KBM-7 (cell line): ENCODE measurements around the gene MCCC1.
"Not testable (repeated sequence)": the region's sequence is repeated elsewhere in the genome, so short reads cannot be mapped to it uniquely, and the experiment has no call there.

Experiments used
- DNase-seq: peaks from one replicate; pipeline ENCODE4 v3.0.0-alpha.2; 2015
- in situ Hi-C: fragments of 300-500 bp; cut with MboI; formaldehyde crosslinking; loops from 2 replicates; pipeline ENCODE4 v1.14.3; 2020; ENCODE audit warnings: low sequenced_read_pairs, low pct_unique_long_range_greater_than_20kb, mixed read lengths

The MCCC1 gene

DNA sequence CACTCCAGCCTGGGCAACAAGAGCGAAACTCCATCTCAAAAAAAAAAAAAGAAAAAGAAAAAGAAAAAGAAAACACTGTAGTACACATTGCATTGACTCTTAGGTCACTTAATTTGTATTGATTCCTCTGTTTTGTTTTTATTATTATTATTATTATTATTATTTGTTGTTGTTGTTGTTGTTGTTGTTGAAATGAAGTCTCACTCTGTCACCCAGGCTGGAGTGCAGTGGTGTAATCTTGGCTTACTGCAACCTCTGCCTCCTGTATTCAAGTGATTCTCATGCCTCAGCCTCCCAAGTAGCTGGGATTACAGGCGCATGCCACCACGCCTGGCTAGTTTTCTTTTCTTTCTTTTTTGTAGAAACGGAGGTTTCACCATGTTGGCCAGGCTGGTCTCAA is 8.1 kb upstream of the MCCC1 start:
- DNase-seq, in situ Hi-C loops: not testable (repeated sequence)

DNA sequence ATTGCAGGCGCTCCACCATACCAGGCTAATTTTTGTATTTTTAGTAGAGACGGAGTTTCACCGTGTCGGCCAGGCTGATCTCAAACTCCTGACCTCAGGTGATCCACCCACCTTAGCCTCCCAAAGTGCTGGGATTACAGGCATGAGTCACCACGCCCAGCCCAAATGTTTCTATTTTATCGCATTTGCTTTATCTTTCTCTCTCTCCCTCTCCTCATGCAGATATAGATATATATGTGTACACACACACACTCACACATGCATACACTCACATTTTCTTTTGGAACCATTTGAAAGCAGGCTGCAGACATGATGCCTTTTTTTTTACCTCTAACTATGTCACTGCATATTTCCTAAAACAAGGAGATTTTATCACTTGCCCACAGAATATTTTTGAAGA is 7.3 kb upstream of the MCCC1 start:
- in situ Hi-C loops = no loop called here
- DNase-seq = no peak

DNA sequence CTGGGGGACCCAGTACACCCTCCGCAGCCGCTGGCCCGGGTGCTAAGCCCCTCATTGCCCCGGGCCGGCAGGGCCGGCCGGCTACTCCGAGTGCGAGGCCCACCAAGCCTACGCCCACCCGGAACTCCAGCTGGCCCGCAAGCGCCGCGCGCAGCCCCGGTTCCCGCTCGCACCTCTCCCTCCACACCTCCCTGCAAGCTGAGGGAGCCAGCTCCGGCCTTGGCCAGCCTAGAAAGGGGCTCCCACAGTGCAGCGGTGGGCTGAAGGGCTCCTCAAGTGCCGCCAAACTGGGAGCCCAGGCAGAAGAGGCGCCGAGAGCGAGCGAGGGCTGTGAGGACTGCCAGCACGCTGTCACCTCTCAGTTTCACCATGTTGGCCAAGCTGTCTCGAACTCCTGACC is 4.7 kb upstream of the MCCC1 start:
- in situ Hi-C loops, DNase-seq: not testable (repeated sequence)

DNA sequence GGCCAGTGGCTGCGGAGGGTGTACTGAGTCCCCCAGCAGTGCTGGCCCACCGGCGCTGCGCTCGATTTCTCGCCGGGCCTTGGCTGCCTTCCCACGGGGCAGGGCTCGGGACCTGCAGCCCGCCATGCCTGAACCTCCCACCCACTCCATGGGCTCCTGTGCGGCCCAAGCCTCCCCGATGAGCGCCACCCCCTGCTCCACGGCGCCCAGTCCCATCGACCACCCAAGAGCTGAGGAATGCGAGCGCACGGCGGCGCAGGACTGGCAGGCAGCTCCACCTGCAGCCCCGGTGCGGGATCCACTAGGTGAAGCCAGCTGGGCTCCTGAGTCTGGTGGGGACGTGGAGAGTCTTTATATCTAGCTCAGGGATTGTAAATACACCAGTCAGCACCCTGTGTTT is 1.7 kb upstream of the MCCC1 start:
- in situ Hi-C loops, DNase-seq: not testable (repeated sequence)

GRCh38 chr3:183100376-183100775 is 1.1 kb upstream of the MCCC1 start:
- in situ Hi-C loops = no loop called here
- DNase-seq = no peak

- DNase-seq = no peak
- in situ Hi-C loops = no loop called here
These were observed 525 bp upstream of the MCCC1 start for GRCh38 chr3:183099838-183100204.

DNA sequence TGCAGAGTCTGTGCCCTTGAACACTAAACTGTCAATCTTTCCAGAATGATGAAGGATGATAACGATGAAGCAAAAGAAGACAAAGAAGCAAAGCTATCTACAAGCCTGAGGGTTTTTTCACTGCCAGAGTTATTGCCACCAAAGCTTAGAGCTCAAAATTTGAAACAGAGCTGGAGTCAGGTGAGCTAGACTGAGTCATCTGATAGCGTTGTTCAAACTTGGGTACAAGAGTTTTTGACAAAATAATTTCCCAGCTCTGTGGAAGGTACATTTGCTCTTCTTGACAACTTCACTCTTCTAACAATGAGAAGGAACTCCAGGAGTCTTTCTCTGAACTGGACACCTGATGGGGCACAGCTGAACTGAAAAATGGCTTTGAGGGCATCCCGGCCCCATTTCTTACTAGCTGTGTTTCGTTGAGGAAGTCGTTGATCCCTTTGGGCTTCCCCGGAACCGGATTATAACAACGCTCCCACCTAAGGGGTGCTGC is 715 bp downstream of the MCCC1 start:
- in situ Hi-C loops = no loop called here
- DNase-seq = no peak

DNA sequence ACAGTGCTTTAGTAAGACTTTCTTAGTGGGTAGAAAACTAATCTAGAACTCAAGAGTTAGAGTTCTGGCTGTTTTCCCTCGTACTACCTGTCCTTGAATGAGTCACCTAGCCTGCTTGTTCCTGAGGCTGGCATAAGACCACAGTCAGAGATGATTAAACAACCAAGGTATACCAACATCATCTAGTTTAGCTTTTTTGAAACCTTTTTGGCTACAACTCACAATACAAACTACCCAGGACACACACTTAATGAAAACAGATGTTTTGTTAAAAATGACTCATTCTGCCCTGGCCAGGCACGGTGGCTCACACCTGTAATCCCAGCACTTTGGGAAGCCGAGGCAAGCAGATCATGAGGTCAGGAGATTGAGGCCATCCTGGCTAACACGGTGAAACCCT is 4.6 kb downstream of the MCCC1 start:
- in situ Hi-C loops = no loop called here
- DNase-seq = no peak

DNA sequence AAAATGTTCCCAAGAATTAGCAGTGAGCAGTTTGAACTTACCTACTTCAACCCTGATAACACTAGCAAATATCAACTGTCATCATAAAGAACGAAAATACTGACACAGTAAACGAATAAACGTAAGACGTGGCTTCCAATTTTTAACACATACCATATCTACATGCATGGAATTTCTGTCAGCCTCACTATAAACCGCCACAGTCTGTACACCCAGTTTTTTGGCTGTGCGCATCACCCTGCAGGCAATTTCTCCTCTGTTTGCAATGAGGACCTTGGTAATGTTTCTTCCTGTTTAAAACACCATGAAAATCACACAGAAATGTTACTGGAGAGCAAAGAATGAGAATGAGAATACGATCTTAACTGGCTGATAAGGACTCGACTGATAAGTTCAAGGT is 7.0 kb downstream of the MCCC1 start:
- DNase-seq = no peak
- in situ Hi-C loops = no loop called here

- in situ Hi-C loops = no loop called here
- DNase-seq = no peak
These were observed 12.1 kb downstream of the MCCC1 start for GRCh38 chr3:183087184-183087583.

GRCh38 chr3:183085634-183086390 is 13.5 kb downstream of the MCCC1 start:
- in situ Hi-C loops = no loop called here
- peak; percentile 32 for DNase-seq

DNA sequence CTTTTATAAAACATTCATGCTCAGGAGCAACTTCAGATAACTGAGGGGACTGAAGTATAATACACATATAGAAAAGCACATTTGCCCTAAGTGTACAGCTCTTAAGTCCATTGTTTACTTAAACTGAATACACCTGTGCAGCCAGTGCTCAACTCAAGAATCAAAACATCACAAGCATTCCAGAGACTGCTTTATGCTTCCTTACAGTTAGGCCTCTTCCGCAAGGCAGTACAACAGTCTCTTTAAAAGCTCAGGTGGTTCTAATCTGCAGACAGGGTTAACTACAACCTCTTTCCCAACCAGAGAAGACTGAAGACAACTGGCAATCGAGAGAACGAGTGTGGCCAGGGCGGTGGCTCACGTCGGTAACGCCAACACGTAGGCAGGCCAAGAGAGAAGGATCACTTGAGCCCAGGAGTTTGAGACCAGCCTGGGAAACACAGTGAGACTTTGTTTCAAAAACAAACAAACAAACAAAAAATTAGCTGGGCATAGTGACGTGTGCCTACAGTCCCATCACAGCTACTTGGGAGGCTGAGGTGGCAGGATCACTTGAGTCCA is 16.9 kb downstream of the MCCC1 start:
- no peak for DNase-seq
- in situ Hi-C loops = no loop called here

GRCh38 chr3:183081459-183082183 is 17.7 kb downstream of the MCCC1 start:
- in situ Hi-C loops = no loop called here
- no peak for DNase-seq

DNA sequence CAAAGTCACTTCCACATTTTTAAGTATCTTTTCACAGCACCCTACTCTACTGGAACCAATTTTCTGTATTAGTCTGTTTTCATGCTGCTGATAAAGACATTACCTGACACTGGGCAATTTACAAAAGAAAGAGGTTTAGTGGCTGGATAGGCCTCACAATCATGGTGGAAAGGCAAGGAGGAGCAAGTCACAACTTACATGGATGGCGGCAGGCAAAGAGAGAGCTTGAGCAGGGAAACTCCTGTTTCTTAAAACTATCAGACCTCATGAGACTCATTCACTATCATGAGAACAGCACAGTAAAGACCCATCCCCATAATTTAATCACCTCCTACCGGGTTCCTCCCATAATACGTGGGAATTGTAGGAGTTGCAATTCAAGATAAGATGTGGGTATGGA is 18.7 kb downstream of the MCCC1 start:
- no peak for DNase-seq
- in situ Hi-C loops = no loop called here

DNA sequence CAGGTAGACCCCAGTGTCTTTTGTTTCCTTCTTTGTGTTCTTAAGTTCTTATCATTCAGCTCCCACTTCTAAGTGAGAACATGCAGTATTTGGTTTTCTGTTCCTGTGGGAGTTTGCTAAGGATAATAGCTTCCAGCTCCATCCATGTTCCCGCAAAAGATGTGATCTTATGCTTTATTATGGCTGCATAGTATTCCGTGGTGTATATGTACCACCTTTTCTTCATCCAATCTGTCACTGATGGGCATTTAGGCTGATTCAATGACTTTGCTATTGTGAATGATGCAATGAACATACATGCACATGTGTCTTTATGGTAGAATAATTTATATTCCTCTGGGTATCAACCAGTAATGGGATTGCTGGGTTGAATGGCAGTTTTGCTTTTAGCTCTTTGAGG is 24.4 kb downstream of the MCCC1 start:
- in situ Hi-C loops = no loop called here
- DNase-seq = no peak

DNA sequence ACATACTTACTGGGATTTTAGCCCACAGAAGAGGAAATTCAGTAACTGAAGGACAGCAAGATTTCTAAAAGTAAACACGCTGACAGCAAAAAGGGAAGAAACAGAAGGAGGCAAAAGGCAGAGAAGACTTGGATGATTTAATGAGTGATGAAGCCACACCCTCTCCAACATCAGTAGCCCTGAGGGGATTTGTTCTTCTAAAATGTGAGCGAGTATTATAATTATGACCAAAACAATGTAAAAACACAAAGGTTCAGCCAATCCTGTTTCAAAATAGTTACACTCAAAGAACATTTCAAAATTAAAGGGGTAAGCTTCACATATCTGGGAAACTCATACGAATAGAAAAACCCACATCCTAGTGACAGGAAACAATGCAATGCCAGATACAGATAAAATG is 25.0 kb downstream of the MCCC1 start:
- in situ Hi-C loops = no loop called here
- peak; percentile 42 for DNase-seq

GRCh38 chr3:183073839-183074238 is 25.5 kb downstream of the MCCC1 start:
- in situ Hi-C loops = no loop called here
- no peak for DNase-seq

DNA sequence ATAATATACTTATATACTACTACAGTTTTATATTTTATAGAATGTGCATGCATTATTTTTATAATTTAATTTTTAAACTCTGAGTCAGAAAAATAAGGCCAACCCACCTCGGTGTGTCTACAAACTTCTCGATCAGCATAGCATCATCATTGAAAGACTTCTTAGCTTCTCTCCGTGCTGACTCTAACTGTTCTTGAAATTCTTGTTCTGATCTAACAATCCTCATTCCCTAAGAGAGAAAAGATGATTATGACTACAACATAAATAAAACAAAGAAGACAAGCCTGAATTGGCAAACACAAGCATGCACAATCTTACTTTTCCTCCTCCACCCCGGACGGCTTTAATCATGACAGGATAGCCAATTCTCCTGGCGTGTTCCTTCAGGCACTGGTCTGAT is 28.4 kb downstream of the MCCC1 start:
- in situ Hi-C loops = no loop called here

DNA sequence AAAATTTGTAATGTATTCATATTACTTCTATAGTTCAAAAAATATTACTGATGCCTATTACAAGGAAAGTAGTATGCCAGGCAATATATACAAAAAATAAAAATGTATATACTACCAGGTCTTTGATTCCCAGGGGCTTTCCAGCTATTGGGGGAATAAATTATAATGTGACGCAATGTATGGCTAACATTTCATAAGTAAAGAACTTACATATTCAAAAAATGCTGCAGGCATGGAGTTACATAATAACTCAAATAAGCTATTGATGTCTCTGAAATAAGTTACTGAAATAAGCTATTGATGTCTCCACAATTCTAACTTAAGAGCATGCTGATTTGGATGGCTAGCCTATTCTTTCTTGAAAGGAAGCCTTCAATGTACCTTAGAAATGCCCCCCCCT is 30.2 kb downstream of the MCCC1 start:
- in situ Hi-C loops = no loop called here

More for the DNA sequence above, 28.4 kb downstream of the MCCC1 start:
- no peak for DNase-seq

GRCh38 chr3:183066891-183067290 is 32.4 kb downstream of the MCCC1 start:
- DNase-seq, in situ Hi-C loops: not testable (repeated sequence)

More for the DNA sequence above, 30.2 kb downstream of the MCCC1 start:
- DNase-seq = no peak
